Measurements from ENCODE around the gene IRX1. TPM values are rescaled to one million over a fixed set of nuclear protein-coding genes. Genes with fewer than 3 reads are reported as not detected.

Gene IRX1
- polyA plus RNA-seq, 1 of the 3 experiments (the other 2 are of a cell fraction), result not detected

GRCh38 chr5:3564827-3565518, 30.7 kb upstream of the IRX1 start:
- ChIA-PET POLR2A (no interaction called here), CTCF (no interaction called here)
- no peaks in the 10 kb centered on the region for H3K27me3 ChIP-seq (ENCODE audit: insufficient read depth)
- no peak overlapping the region for H3K27ac ChIP-seq (ENCODE audit: low read depth in 2 of 2, low read length in 1 of 2)
- no peaks in the 10 kb centered on the region for H3K79me2 ChIP-seq (ENCODE audit: insufficient read depth)
- no peaks in the 10 kb centered on the region for H3K9me3 ChIP-seq
- WGBS (ENCODE audit: low lambda C conversion rate), result 3% methylated on average over 9 of the region's 9 CpGs
- H3K9ac ChIP-seq, result no peak overlapping the region
- no peaks in the 10 kb centered on the region for H3K4me1 ChIP-seq (ENCODE audit: control insufficient read depth in 1 of 2, insufficient read depth in 2 of 2, low read depth in 1 of 2, low read length in 1 of 2)
- H3F3A ChIP-seq (replicated peaks; ENCODE audit: insufficient read depth), result no peaks in the 10 kb centered on the region
- no peaks in the 10 kb centered on the region for H3K9me2 ChIP-seq
- no peak overlapping the region for H3K4me2 ChIP-seq
- H2AFZ ChIP-seq (ENCODE audit: low read depth), result no peak overlapping the region
- DNase-seq, result no peak
- no peaks in the 10 kb centered on the region for H3K36me3 ChIP-seq (replicated peaks in 1 of 2; ENCODE audit: control insufficient read depth in 1 of 2, insufficient read depth in 2 of 2, low read length in 1 of 2)
- TF ChIP-seq FOXJ3 (CRISPR knock-in tag; IDR thresholded peaks at IDR 0.05) (no peak), NRF1 (IDR thresholded peaks at IDR 0.05; ENCODE audit: low read depth, low read length) (no peak), RFX5 (IDR thresholded peaks at IDR 0.05; ENCODE audit: low read length) (no peak), REST (IDR thresholded peaks at IDR 0.05; ENCODE audit: low read depth, low read length) (no peak), TAF1 (IDR thresholded peaks at IDR 0.05; ENCODE audit: borderline replicate concordance, low read depth, low read length) (no peak), SIN3A (IDR thresholded peaks at IDR 0.05; ENCODE audit: borderline replicate concordance, low read depth, low read length) (no peak), TEAD4 (IDR thresholded peaks at IDR 0.05; ENCODE audit: borderline replicate concordance, insufficient read depth) (no peak), RXRA (IDR thresholded peaks at IDR 0.05; ENCODE audit: borderline replicate concordance, low read depth) (no peak), FOXM1 (IDR thresholded peaks at IDR 0.05; ENCODE audit: low read depth) (no peak), EZH2phosphoT487 (IDR thresholded peaks at IDR 0.05; ENCODE audit: borderline replicate concordance, low read depth) (no peak), YY1 (IDR thresholded peaks at IDR 0.05; ENCODE audit: low read depth) (no peak), GATA2 (CRISPR knock-in tag; IDR thresholded peaks at IDR 0.05) (no peak), MAX (IDR thresholded peaks at IDR 0.05; ENCODE audit: low read depth) (no peak), ELF1 (IDR thresholded peaks at IDR 0.05) (no peak), CHD2 (IDR thresholded peaks at IDR 0.05; ENCODE audit: low read length, partially characterized antibody) (no peak)
- no peaks in the 10 kb centered on the region for H4K20me1 ChIP-seq (ENCODE audit: insufficient read depth)
- no peak overlapping the region for H3K4me3 ChIP-seq (ENCODE audit: low read depth in 2 of 2, low read length in 1 of 2)
